LNCaP clone FGC (cell line): Measurements from ENCODE around the gene MOBP.

Experiments
- DNase-seq: peaks from one replicate; pipeline ENCODE4 v3.0.0-alpha.2; 2011; ENCODE audit warnings: low read depth
- H3K4me3 ChIP-seq: 2 replicates; pipeline ENCODE4 v1.5.1; 2011; ENCODE audit warnings: mild to moderate bottlenecking, low read depth, low read length, control low read depth
- CTCF ChIP-seq: IDR thresholded peaks from 2 replicates; pipeline ENCODE4 v1.5.1; 2012; ENCODE audit warnings: mild to moderate bottlenecking; ENCODE audit not compliant: control insufficient read depth, insufficient read depth; ENCODE audit errors: extremely low read depth

Gene MOBP

GRCh38 chr3:39428745-39429201, 38.7 kb upstream of the MOBP start:
- no peak for DNase-seq
- H3K4me3 ChIP-seq, result no peak overlapping the region
- no peak for TF ChIP-seq CTCF

- no peak for DNase-seq
- H3K4me3 ChIP-seq, result no peak overlapping the region
- TF ChIP-seq CTCF, result no peak
Measured at GRCh38 chr3:39429466-39429865, 38.0 kb upstream of the MOBP start.

- no peak for DNase-seq
- no peak for TF ChIP-seq CTCF
- no peak overlapping the region for H3K4me3 ChIP-seq
Measured at GRCh38 chr3:39432342-39432741, 35.1 kb upstream of the MOBP start.

GRCh38 chr3:39433642-39434041, 33.8 kb upstream of the MOBP start:
- no peak overlapping the region for H3K4me3 ChIP-seq
- TF ChIP-seq CTCF, result no peak
- no peak for DNase-seq

GRCh38 chr3:39434574-39434973, 32.9 kb upstream of the MOBP start:
- H3K4me3 ChIP-seq, result no peak overlapping the region
- DNase-seq, result no peak
- TF ChIP-seq CTCF, result no peak

- no peak for TF ChIP-seq CTCF
- DNase-seq, result no peak
- no peak overlapping the region for H3K4me3 ChIP-seq
Measured at GRCh38 chr3:39435006-39435748, 32.3 kb upstream of the MOBP start.

- no peak overlapping the region for H3K4me3 ChIP-seq
- no peak for TF ChIP-seq CTCF
- no peak for DNase-seq
Measured at GRCh38 chr3:39438880-39439279, 28.6 kb upstream of the MOBP start.
